Body of pancreas (tissue), 4 donors: ENCODE results near the gene ATXN1.

ENCODE experiments used
- POLR2A ChIP-seq, 3 donors: fragments of 450-650 bp; IDR thresholded peaks; one replicate each; pipeline ENCODE4 v1.6.1; 2016; ENCODE audit warnings: antibody characterized with exemption in 3 of 3, mild to moderate bottlenecking in 2 of 3
- TF ChIP-seq, protein P1 (sequence below), 7 experiments: fragments of 450-650 bp in 4 of 7; fragments of 200-600 bp in 3 of 7; sonication (generic) in 3 of 7; IDR thresholded peaks; one replicate each; pipeline ENCODE4 v1.5.1; 2016 to 2019; ENCODE audit warnings: antibody characterized with exemption in 7 of 7

DNA sequence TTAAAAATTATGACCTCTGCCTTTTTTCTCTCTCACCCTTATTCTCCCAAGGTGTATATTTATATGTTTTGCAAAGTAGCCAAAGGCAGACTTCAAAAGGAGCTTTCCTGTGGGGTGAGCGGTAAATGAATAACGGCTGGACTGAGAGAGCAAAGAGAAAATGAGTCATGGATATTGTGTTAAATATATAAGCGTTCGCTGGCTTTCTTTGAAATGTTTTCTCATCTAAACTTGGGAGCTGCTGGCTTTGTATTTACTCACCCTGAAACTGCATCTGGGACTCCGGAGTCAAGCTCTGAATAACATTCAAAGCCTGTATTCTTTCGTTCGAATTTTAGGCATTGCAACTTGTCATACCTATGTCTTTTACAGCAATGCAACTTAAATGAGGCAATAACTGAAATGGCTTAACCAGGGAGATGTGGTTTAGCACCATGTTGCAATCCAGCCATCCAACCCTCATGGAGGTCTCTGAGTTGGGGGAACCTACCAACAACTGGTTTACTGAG, 32.0 kb downstream of the ATXN1 start:
- TF ChIP-seq POLR2A (IDR thresholded peaks at IDR 0.05) = no peak
- TF ChIP-seq, protein P1, sequence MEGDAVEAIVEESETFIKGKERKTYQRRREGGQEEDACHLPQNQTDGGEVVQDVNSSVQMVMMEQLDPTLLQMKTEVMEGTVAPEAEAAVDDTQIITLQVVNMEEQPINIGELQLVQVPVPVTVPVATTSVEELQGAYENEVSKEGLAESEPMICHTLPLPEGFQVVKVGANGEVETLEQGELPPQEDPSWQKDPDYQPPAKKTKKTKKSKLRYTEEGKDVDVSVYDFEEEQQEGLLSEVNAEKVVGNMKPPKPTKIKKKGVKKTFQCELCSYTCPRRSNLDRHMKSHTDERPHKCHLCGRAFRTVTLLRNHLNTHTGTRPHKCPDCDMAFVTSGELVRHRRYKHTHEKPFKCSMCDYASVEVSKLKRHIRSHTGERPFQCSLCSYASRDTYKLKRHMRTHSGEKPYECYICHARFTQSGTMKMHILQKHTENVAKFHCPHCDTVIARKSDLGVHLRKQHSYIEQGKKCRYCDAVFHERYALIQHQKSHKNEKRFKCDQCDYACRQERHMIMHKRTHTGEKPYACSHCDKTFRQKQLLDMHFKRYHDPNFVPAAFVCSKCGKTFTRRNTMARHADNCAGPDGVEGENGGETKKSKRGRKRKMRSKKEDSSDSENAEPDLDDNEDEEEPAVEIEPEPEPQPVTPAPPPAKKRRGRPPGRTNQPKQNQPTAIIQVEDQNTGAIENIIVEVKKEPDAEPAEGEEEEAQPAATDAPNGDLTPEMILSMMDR (IDR thresholded peaks at IDR 0.05) = no peak
